Measurements from ENCODE around the gene PAMR1.

The PAMR1 gene

DNA sequence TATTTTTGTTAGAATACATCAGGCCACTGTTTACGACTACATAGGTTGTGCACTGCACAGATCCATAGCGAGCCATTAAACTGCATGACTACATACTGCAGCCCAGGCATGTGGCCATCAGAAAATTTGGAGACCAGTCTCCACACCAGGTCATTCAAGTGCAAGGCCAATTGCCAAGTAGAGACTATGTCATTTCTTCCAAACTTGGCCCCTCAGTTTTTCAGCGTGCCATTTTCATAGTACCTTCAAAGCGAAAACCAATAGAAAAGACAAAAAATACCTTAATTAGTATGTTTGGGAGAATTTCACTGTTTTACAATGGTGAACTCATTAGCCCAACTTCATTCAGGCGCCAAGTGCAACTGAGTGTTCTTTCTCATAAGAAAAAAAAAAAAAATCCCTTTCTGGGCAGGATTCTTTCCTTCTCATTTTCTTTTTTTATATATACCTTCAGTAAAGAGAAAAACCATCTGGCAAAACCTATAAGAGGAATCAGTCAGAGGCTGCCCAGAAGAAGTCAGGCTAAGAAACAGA lies 30.4 kb downstream of the PAMR1 start:
- DNase-seq, result no peak

DNA sequence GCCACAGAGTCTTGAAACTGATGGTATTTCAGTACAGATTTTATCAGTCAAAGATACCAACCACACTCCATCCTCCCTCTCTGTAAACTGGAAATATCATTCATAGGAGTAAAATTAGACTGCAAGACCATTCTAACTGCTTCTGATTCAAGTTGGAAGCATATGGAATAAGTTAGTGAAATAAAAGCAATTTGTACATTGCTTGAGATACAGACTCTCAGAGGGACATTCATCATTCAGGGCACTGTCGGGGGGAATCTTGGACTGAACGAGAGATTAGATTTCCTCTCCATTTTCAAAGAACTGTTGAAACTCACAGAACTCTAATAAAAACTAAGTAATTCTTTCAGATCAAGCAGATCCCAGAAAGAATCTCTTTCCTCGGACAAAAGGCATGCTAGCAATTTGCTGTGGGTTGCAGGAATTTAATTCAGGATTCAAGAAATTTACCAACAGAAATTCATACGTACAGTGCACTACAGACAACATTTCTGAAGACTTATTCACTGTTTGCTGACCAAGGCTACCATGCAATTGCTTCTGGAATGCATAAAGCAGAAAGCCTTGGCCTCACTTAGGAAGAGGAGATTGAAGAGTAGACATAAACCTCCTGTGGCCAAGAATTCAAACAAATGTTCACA lies 34.1 kb downstream of the PAMR1 start:
- no peak for DNase-seq

DNA sequence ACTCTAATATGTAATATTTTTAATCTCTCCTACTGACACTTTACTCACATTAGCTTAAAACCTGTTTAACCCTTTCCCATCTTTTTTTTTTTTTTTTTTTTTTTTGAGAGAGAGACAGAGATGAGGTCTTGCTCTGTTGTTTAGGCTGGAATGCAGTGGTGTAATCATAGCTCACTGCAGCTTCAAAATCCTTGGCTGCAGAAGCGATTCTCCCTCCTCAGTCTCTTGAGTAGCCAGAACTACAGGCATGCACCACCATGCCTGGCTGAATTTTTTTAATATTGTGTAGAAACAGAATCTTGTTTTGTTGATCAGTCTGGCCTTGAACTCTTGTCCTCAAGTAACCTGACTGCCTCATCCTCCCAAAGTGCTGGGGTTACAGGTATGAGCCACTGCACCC lies 37.3 kb downstream of the PAMR1 start:
- no peak for DNase-seq

DNA sequence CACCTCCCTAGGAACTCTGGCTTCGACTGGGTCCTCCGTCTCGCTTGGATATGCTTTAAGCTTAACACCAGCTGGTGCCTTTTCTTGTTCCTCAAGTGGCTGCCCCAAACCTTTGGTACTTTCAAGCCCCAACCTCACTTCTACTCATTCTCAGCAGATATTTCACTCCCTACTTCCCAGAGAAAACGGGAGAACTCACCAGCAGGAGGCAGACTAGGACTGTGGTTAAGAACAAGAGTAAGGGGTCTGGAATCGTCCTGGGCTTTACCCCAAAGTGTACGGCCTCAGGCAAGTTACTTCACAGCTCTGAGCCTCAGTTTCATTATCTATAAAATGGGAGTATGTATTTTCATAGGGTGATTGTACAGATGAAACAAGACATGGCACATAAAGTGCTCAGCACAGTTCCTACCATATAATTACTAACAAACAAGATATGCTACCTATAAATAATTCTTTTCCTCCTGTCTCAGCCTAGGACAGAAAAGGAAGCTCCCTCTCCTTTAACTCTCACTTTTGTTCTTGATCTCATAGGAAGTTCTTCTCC lies 37.8 kb downstream of the PAMR1 start:
- no peak for DNase-seq

DNA sequence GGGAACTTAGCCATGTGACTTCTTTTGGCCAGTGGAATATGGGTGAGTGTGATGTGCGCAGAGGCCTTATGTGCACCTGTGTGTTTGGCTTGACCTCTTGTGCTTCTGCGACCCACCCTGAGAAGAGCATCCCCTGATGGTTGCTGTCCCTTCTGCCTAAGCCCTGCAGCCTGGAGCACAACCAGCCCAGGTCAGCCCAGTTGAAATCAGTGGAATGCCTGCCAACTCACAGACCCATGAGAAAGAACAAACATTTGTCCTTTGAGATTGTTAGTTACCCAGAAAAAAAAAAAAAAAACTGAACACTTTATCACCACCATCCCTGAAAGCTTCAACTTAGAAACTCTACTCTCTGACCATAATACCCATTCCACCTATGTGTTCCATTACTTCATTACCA lies 38.5 kb downstream of the PAMR1 start:
- DNase-seq, result no peak

DNA sequence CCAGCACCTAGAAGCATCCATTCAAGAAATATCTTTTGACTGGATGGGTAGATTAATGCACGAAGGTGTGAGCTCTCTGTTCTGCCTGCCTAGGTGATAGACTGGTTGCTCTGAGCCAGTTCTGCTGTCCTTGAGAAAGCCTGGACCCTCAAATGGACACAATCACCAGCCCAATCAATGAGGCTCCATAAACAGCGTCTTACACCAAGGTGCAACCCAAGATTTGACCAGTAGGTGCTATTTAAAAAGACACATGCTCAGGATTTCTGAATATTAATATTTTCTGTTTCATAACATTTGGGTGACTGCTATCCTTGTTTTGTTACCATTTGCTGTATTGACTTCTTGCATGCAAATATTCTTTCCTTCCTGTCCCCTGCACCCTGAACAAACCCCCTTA lies 39.0 kb downstream of the PAMR1 start:
- DNase-seq, result no peak

DNA sequence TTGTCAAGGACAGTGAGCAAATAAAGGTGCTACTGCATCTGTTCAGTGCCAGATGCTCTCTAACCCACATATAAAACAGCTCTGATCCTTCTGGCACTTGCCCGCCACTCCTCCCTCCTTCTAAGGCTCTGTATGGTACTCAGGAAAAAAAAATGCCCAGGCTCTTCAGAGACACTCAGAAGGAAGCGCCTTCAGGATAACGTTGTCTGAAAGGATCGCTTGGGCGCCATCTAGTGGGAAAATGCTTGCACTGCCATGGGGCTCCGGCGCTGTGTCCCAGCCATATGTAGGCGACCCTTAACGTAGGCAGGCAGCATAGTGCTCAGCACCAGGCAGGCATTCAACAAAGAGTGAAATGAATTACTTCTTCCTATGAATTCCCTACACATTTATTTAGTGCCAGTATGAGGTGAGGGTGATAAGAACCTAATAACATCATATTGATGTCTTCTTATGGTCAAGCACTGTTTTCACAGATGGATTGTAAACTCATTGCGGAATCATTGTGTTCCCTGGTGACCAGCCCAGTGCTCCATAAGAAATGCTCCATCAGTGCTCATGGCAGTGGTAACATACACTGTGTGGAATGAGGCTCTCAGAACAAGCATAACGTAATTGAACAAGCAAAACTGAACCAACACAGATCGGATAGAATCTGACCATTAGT lies 39.6 kb downstream of the PAMR1 start:
- DNase-seq, result peak; percentile 61

DNA sequence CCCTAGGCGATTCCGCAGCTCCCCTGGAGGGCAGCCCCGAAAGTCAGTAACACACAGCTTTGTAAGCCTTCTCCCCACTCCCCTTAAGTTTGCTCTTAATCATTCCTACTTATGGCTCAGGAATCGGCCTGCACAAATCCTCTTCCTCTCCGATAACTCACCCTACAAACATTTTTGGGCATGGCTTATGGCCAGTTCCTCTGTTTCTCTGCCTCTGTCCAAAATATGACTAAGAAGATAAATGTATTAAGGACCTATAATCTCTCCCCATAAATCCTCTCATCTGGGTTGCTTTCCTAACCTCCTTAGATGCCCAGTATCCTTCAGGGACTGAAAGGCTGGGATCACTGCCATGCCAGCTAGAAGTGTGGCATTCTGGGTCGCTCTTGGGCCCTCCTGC lies 41.0 kb downstream of the PAMR1 start:
- DNase-seq, result no peak

DNA sequence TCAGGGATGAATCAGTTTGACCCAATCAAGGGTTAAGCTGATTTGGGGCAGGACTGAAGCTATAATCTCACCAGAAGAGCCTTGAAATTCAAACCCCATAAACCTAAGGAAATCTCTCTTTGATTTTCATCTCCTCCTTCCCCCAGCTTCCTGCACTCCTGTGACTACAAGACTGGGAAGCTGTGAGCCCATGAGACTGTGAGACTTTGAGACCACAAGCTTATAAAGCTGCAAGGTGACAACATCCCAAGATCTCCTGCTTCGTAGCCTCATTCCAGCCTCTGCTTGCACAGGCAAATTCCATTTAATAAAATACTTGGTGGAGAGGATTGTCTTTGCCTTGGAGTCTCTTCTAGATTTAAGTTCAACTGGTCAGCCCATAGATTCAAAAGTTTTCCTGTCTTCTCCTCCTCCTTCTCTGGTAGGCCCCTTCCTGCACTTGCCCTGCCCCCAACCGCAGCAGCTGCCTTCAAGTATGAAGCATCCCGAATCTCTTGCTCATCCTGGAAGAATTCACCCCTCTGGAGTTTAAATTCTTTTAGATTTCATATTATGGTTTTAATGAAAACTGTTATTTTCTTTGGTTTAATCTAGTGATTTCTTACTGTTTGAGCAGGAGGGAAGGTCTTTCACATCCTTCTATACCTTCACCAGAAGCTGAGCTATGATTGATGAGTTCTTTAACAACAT lies 42.1 kb downstream of the PAMR1 start:
- no peak for DNase-seq

DNA sequence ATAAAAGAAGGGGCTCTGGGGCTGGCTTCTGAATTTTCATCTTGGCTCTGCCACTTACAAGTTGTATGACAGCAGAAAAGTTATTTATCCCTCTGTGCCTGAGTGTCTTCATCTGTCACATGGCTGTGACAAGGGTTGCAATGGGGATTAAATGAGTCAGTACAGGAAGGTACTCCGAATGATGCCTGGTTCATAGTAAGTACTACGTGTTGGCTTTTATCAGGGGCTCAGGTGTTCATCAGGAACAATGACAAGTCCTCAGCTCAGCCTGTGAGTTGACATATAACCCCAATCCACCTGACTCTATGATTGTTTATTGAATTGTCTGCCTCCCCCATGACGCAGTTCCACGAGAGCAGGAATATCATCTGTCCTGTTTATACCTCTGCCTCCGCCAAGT lies 45.7 kb downstream of the PAMR1 start:
- DNase-seq, result no peak

DNA sequence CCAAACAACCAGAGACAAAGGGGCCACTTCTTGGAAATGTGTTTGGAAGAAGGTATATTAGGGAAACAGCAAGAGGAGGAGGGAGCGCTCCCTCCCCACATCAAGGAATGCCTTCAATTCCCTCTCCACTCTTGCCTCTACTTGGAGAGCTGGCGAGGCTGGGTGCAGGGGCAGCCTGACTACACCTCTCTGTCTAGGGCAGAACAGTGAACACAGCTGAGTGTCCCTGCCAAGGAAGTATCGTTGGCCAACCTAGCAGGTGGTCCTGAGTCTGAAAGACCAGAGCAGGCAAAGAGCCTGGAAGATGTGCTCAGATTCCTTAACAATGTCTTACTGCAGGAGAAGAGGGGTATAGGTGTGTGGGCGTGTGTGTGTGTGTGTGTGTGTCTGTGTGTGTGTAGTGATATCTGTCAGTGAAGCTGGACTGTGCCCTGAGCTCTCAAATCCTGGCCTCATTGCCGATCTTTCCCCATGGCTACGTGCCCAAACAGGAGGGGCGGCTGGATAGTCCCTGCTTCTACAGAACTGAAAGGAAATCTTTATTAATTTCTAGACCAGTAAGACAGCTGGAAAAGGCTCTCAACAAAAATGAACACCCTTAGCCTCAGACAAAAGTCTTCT lies 46.8 kb downstream of the PAMR1 start:
- no peak for DNase-seq

DNA sequence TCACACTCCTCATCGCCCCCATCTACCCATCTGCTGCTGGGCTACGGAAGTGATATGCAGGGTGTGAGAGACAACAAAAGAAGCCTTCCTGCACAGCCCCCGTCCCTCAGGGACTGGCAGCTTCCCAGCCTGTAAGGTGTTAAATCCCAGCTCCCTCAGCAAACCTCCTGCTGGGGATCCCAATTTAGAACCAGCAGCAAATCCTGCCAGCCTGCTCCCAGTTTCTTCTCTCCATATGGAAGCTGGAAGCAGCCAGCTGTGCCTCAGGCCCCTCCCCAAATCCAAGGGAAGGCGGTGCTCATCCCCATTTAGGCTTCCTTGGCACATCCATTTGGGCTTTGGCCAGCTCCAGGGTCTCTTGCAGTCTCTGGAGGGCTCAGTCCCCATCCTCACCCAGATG lies 47.5 kb downstream of the PAMR1 start:
- no peak for DNase-seq

DNA sequence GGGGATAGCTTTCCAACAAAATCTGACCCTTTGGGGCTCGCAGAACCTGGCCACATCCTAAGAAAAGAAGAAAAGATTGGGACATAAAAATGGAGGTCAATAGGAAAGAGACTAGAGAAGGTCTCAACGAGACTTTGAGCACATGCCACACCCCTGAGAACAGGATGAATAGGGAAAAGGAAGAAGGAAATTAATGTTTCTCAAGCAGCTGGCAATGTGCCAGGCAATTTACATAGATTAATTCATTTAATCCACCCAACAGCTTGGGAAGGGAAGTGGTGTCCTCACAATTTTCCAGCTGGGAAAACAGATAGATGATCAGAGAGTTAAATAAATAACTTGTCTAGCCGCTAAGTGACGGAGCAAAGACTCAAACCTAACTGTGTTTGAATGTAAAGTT lies 50.7 kb downstream of the PAMR1 start:
- no peak for DNase-seq

DNA sequence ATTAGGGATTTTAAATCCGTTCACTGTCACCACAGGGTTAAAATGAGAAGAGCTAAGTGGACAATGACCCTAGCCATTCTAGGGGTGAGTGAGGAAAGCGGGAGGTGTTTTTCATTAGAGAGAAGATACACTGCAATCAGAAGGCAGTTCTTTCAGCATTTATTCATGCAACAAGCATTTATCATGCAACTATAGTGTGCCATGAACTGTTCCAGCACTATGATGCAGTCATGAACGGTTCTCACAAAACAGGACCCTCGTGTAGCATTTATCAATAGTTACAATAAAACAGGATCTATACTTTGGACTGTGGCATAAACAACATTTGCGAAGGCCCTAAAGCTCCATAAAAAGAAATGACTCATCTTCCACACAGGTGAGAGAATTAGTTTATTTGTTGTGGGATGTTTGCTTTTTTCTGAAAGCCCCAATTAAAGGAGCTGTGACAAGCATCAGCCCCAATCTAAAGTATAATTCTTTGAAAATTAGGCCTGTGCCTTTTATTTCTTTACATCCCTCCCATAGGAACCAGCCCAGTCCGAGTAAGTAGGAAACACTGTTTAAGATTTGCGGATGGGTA lies 51.5 kb downstream of the PAMR1 start:
- DNase-seq, result no peak

DNA sequence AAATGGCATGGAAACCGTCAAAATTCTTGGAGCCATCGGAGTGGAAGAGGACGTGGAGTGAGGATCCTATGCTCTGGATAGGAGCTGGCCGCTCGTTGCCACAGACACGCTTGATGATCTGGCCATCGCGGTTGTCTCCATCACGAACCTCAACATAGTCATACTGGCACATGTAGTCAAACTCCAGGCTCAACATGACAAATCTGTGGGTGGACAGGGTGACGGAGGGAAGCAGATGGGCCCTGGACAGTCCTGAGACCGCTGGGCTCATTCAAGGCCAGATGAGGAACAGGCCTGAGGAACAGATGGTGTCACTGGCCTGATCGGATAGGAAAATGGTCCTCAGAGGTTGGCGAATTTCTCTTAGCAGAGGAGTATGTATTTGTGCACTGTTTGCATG lies 54.8 kb downstream of the PAMR1 start:
- DNase-seq, result no peak

DNA sequence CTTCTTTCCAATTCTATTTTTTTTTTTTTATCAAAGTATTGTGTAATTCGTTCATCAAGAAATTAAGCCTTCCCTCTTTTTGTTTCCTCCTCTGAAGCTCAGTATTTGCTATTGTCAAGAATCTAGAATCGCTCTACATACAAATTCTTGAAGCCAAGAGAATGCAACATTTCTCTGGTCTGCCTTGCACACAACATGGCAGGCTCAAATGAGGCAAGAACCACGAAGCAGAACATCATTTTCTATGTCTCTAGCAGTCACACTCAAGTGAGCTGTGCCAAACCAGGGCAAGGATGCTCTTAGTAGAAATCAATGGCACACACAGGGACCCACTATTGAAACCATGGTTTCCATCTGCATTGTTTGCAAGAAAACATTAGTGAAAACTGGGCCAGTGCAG lies 59.4 kb downstream of the PAMR1 start:
- no peak for DNase-seq

DNA sequence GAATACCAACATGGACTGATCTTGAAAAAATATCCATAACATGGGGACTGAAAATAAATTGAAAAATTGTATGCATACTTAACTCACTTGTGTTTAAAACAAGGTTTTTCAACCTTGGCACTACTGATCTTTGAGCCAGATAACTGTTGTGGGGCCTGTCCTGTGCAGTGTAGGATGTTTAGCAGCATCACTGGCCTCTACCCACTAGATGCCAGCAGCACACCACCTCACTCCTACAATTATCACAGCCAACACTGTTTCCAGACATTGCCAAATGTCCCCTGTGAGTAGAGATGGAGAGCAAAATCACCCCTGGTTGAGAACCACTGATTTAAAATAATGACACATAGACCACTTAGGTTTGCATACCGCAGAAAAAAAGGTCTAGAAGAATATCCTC lies 61.1 kb downstream of the PAMR1 start:
- no peak for DNase-seq

DNA sequence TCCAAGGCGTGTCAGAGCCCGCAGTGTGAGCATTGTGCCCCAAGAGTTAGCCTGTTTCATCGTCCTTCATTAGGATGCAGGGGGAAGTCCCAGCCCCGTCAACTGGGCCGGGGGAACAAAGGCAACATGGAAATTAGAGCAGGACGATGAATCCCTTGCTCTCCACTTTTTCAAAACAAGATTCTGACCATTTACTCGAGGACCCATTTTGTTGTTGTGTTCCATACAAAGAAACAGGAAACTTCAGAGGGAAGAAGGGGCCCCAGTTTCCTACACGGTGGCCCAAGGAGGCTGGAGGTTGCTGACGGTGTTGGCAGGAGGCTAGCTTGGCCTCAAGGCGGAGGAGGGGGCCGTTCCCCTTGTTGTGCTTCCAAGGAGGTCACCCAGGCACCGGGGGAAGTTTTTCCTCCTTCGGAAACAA lies 62.1 kb downstream of the PAMR1 start:
- no peak for DNase-seq

DNA sequence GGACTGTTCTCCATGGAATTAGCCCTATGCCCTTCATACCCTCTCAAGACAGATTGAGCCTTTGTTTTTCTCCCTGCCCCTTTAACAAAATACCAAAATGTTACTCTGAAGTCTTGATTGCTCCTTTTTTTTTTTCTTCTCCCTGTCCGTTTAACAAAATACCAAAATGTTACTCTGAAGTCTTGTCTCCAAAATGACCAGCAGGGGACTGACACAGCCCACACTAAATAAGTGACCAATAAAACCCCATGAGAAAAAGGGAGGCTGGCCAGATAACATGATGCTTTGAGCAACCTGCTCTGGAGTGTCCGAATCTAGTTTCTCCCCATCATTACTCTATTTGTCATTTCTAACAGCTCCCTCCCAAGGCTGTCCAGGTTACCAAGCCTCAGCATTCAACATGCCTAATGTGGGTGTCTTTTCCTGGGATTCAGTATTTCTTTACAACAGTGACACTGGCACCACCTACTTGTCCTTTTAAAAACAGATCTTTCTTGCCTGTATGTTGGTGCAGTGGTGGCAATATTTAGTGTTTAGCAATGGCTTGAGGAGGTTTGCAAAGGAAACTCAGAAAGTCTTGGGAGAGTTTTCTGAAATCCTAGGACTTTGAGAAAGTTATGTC lies 63.4 kb downstream of the PAMR1 start:
- no peak for DNase-seq

DNA sequence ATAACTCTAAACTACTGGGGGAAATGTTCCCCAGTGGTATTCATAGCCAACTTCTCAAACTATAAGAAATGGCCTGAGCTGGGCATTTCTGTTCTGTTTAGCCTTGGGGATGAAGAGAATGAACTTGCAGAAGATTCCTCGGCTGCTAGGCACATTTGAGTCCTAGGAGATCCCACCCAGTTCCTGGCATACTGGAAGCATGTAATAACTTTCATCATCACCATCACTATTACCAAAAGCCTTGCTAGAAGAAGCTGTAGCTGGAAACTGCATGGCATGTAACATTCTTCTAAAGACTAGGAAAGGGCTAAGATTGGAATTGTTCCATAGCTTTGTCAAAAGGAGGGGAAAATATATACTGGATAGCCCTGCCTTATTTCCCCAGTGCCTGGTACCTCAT lies 65.9 kb downstream of the PAMR1 start:
- no peak for DNase-seq

DNA sequence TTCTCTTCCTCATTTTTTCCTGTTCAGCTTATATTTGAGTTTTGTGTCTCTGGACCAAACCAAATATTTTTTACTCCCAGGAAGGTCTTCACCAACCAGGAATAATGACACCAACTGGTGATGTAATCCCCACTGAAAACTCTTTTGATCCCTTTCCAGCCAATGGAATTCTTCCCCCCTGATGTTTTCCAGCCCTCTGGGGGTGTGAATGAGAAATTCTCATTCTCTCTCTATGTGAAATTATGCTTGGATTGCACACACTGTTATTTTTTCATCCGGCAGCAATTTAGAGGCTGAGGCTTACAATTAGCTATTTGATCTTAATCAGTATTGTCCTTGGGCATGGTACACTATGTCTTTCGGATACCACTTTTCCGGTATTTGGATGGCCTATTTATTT lies 66.6 kb downstream of the PAMR1 start:
- no peak for DNase-seq

DNA sequence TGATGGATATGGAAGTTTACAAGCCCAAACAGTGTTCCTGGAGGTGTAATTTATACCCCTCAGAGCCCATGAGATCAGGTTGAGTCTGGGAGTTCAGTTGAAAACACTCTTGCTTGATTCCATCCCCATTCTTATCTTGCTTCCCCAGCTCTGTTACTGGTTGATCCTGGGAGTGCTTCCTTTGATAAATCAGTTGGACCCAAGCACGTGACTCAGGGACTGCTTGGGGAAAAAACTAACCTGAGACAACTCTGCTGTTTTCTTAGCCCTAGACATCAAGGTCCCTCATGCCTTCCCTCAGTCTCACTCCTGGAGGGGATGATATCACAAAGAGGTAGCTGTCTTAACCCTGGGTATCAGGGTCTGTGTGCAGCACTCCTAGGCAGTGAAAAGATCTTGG lies 71.1 kb downstream of the PAMR1 start:
- no peak for DNase-seq

Data from stimulated activated naive CD4-positive, alpha-beta T cell treated with Interleukin-2 at 50 U/mL for 16 hours (primary cell).